ENCODE measurements around the gene ATP1B3.
"Not testable (repeated sequence)": the region's sequence is repeated elsewhere in the genome, so short reads cannot be mapped to it uniquely, and the experiment has no call there.

Gene ATP1B3

GRCh38 chr3:141887051-141887450 lies 10.6 kb downstream of the ATP1B3 start:
- TF ChIP-seq CTCF (conservative IDR thresholded peaks at IDR 0.05; ENCODE audit: low read length), result no peak
- no peak overlapping the region for H3K4me3 ChIP-seq (ENCODE audit: low read length)
- no peak for DNase-seq (ENCODE audit: low read depth)

DNA sequence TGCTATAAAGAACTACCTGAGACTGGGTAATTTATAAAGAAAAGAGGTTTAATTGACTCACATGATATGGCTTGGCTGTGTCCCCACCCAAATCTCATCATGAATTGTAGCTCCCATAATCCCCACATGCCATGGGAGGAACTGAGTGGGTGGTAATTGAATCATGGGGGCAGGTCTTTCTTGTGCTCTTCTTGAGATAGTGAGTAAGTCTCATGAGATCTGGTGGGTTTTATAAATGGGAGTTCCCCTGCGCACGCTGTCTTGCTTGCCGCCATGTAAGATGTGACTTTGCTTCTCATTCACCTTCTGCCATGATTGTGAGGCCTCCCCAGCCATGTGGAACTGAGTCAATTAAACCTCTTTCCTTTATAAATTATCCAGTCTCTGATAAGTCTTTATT lies 12.1 kb downstream of the ATP1B3 start:
- not testable (repeated sequence) for DNase-seq (ENCODE audit: low read depth)

GRCh38 chr3:141894524-141895176 lies 18.2 kb downstream of the ATP1B3 start:
- peak; percentile 89 for DNase-seq (ENCODE audit: low read depth)
- no peak for TF ChIP-seq CTCF (conservative IDR thresholded peaks at IDR 0.05; ENCODE audit: low read length)
- H3K4me3 ChIP-seq (ENCODE audit: low read length), result no peak overlapping the region

More for the DNA sequence above, 12.1 kb downstream of the ATP1B3 start:
- H3K4me3 ChIP-seq (ENCODE audit: low read length), result not testable (repeated sequence)

- no peak overlapping the region for H3K4me3 ChIP-seq (ENCODE audit: low read length)
- DNase-seq (ENCODE audit: low read depth), result peak; percentile 58
- TF ChIP-seq CTCF (conservative IDR thresholded peaks at IDR 0.05; ENCODE audit: low read length), result no peak
Measured at GRCh38 chr3:141895731-141896130, 19.3 kb downstream of the ATP1B3 start.

GRCh38 chr3:141898908-141899307 lies 22.5 kb downstream of the ATP1B3 start:
- DNase-seq (ENCODE audit: low read depth), result no peak
- TF ChIP-seq CTCF (conservative IDR thresholded peaks at IDR 0.05; ENCODE audit: low read length), result no peak
- no peak overlapping the region for H3K4me3 ChIP-seq (ENCODE audit: low read length)

- no peak for TF ChIP-seq CTCF (conservative IDR thresholded peaks at IDR 0.05; ENCODE audit: low read length)
- no peak overlapping the region for H3K4me3 ChIP-seq (ENCODE audit: low read length)
- DNase-seq (ENCODE audit: low read depth), result no peak
Measured at GRCh38 chr3:141900343-141900742, 23.9 kb downstream of the ATP1B3 start.

- TF ChIP-seq CTCF (conservative IDR thresholded peaks at IDR 0.05; ENCODE audit: low read length), result no peak
- H3K4me3 ChIP-seq (ENCODE audit: low read length), result no peak overlapping the region
- no peak for DNase-seq (ENCODE audit: low read depth)
Measured at GRCh38 chr3:141901914-141902313, 25.5 kb downstream of the ATP1B3 start.

Data from AG10803 (cell line).